Measurements from ENCODE around the gene REV1. TPM values are rescaled to one million over a fixed set of nuclear protein-coding genes. Genes with fewer than 3 reads are reported as not detected.

REV1 gene
- total and polyA plus RNA-seq, 9 of the 15 experiments (the other 6 are each of a cell fraction or from before 2014, with no cell fraction given): 12.8 to 54.4 (median 29.6) TPM

GRCh38 chr2:99524056-99524455, 34.2 kb upstream of the REV1 start:
- no TSS peak for BruUV-seq (replicated peaks)
- Histone ChIP-seq H3K9me3 (replicated peaks; ENCODE audit: control insufficient read depth, insufficient read depth, low read depth, low read length) (no peaks in the 10 kb centered on the region), H4K20me1 (replicated peaks; ENCODE audit: control insufficient read depth, insufficient read depth, low read length) (no peaks in the 10 kb centered on the region), H3K79me2 (ENCODE audit: control insufficient read depth, insufficient read depth, low read length) (no peaks in the 10 kb centered on the region), H3K36me3 (ENCODE audit: control insufficient read depth, insufficient read depth, low read length) (no peaks in the 10 kb centered on the region), H3K27ac (ENCODE audit: extremely low read depth, low read depth, low read length) (no peak overlapping the region), H3K9ac (ENCODE audit: insufficient read depth in 1 of 2, low read depth in 2 of 2, low read length in 2 of 2) (no peak overlapping the region), H2AFZ (ENCODE audit: low read depth, low read length) (no peak overlapping the region), H3K4me1 (replicated peaks in 1 of 2; ENCODE audit: control insufficient read depth in 2 of 2, insufficient read depth in 2 of 2, low read length in 2 of 2) (no peaks in the 10 kb centered on the region; a peak in 1 of 5 replicates), H3K4me3 (no peak overlapping the region), H3K27me3 (ENCODE audit: control insufficient read depth in 2 of 2, insufficient read depth in 2 of 2, low read length in 2 of 2) (peaks cover 24 to 45% of the 10 kb centered on the region in 2 experiments), H3K9me1 (ENCODE audit: control insufficient read depth, insufficient read depth, low read length) (no peaks in the 10 kb centered on the region), H3K4me2 (ENCODE audit: insufficient read depth, low read length) (no peak overlapping the region)
- ATAC-seq: no peak
- FAIRE-seq: no peak
- ChIA-PET CTCF (ENCODE audit: low intra/inter-chr PET ratio) (no interaction called here), POLR2A (no interaction called here)
- no peak for DNase-seq (ENCODE audit: extremely low read depth in 1 of 4, low spot score in 3 of 4)
- in situ Hi-C loops (cut with MboI): no loop called here
- intact Hi-C loops (cut with micrococcal nuclease): no loop called here
- WGBS (ENCODE audit: insufficient coverage, low coverage, missing lambda C conversion rate): 0% methylated on average over 2 of the region's 2 CpGs
- TF ChIP-seq, protein P1, sequence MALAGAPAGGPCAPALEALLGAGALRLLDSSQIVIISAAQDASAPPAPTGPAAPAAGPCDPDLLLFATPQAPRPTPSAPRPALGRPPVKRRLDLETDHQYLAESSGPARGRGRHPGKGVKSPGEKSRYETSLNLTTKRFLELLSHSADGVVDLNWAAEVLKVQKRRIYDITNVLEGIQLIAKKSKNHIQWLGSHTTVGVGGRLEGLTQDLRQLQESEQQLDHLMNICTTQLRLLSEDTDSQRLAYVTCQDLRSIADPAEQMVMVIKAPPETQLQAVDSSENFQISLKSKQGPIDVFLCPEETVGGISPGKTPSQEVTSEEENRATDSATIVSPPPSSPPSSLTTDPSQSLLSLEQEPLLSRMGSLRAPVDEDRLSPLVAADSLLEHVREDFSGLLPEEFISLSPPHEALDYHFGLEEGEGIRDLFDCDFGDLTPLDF (CRISPR knock-in tag; IDR thresholded peaks at IDR 0.05): no peak
- TF ChIP-seq ZNF324 (CRISPR knock-in tag; IDR thresholded peaks at IDR 0.05) (no peak), ESRRB (CRISPR knock-in tag; IDR thresholded peaks at IDR 0.05; ENCODE audit: borderline replicate concordance) (no peak), SMAD3 (CRISPR knock-in tag; conservative IDR thresholded peaks at IDR 0.05) (no peak), POLR2AphosphoS2 (IDR thresholded peaks at IDR 0.05; ENCODE audit: low read length) (no peak), U2AF1 (optimal IDR thresholded peaks at IDR 0.05; ENCODE audit: low read depth, low read length) (no peak), ZNF212 (CRISPR knock-in tag; IDR thresholded peaks at IDR 0.05) (no peak), POLR3G (IDR thresholded peaks at IDR 0.05; ENCODE audit: extremely low read depth, insufficient read length, insufficient replicate concordance) (no peak), ZNF707 (CRISPR knock-in tag; conservative IDR thresholded peaks at IDR 0.05) (no peak), ELF1 (tag; IDR thresholded peaks at IDR 0.05) (no peak), TCF3 (CRISPR knock-in tag; IDR thresholded peaks at IDR 0.05) (no peak), ZNF197 (CRISPR knock-in tag; IDR thresholded peaks at IDR 0.05; ENCODE audit: low read depth) (no peak)
- TF ChIP-seq, protein P2, sequence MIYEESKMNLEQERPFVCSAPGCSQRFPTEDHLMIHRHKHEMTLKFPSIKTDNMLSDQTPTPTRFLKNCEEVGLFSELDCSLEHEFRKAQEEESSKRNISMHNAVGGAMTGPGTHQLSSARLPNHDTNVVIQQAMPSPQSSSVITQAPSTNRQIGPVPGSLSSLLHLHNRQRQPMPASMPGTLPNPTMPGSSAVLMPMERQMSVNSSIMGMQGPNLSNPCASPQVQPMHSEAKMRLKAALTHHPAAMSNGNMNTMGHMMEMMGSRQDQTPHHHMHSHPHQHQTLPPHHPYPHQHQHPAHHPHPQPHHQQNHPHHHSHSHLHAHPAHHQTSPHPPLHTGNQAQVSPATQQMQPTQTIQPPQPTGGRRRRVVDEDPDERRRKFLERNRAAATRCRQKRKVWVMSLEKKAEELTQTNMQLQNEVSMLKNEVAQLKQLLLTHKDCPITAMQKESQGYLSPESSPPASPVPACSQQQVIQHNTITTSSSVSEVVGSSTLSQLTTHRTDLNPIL (CRISPR knock-in tag; IDR thresholded peaks at IDR 0.05): no peak
